Measurements from ENCODE around the gene MESD.

The MESD gene

DNA sequence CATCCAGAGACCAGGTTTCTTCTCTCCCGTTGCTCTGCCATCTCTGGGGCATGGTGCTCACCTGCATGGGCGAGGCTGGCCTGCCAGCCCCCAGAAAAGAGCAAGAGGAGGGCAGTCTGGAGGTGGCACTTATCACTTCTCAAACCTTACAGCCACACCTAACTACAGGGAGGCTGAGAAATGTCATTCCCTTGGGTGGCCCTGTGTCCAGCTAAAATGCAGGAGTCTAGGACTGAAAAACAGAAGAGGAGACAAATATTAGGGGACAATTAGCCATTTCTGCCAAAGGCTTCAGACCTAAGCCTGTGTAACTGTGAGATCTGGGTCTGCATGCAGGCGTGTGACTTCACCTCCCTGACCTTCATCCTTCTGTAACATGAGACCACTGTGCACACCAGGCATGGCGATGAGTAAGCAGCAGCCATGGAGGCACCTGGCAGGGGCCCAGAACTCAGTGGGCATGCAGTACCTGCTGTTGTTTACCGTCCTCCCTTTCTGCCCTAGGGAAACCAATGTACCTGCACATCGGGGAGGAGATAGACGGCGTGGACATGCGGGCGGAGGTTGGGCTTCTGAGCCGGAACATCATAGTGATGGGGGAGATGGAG is 83.4 kb downstream of the MESD start:
- DNase-seq (ENCODE audit: low read depth): peak; percentile 43
- no peak overlapping the region for H3K4me3 ChIP-seq (ENCODE audit: low read length)
- TF ChIP-seq, protein P1, sequence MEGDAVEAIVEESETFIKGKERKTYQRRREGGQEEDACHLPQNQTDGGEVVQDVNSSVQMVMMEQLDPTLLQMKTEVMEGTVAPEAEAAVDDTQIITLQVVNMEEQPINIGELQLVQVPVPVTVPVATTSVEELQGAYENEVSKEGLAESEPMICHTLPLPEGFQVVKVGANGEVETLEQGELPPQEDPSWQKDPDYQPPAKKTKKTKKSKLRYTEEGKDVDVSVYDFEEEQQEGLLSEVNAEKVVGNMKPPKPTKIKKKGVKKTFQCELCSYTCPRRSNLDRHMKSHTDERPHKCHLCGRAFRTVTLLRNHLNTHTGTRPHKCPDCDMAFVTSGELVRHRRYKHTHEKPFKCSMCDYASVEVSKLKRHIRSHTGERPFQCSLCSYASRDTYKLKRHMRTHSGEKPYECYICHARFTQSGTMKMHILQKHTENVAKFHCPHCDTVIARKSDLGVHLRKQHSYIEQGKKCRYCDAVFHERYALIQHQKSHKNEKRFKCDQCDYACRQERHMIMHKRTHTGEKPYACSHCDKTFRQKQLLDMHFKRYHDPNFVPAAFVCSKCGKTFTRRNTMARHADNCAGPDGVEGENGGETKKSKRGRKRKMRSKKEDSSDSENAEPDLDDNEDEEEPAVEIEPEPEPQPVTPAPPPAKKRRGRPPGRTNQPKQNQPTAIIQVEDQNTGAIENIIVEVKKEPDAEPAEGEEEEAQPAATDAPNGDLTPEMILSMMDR (conservative IDR thresholded peaks at IDR 0.05; ENCODE audit: low read length): no peak

DNA sequence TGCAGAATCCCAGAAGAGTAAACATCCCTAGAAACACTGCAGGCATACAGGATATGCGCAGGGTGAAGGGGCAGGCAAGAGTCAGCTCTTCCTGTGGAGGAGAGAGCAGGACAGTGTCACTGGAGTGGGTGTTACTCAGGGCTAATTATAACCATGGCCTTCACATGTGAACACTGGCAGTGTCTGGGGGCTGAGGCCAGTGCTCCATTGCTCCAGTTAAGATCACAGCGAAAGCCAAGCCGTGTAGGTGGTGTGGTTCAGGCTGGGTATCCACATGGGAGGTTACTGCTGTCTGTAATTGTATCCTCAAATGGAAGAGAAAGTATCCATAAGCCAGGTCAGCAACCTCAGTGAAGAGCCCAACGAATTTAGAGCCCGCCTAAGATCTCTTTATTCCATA is 84.6 kb downstream of the MESD start:
- no peak for DNase-seq (ENCODE audit: low read depth)

DNA sequence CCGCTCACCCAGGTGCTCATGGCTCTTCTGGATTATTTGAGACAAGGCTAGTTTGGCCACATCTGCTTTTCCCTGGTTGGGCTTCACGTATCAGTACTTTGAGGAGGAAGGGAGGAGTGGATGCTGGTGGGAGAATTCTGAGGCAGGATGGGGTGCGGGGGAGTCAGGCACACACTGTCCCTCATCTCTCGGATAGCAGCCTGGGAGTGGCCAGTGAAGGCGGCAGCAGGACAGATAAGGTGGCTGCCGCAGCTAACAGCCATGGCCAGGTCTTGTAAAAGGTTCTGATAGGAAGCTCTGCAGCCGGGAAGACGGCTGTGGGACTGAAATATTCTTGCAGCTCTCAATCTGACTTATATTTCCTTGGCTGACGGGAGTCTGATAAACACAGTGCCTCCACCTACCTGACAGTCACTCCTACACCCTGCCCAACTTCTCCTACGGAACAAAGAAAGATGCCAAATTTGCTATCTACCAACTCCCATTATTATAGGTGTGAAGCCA is 87.3 kb downstream of the MESD start:
- no peak overlapping the region for H3K4me3 ChIP-seq (ENCODE audit: low read length)
- TF ChIP-seq, protein P1 (conservative IDR thresholded peaks at IDR 0.05; ENCODE audit: low read length): no peak
- no peak for DNase-seq (ENCODE audit: low read depth)

More for the DNA sequence above, 84.6 kb downstream of the MESD start:
- H3K4me3 ChIP-seq (ENCODE audit: low read length): no peak overlapping the region
- TF ChIP-seq, protein P1 (conservative IDR thresholded peaks at IDR 0.05; ENCODE audit: low read length): no peak

DNA sequence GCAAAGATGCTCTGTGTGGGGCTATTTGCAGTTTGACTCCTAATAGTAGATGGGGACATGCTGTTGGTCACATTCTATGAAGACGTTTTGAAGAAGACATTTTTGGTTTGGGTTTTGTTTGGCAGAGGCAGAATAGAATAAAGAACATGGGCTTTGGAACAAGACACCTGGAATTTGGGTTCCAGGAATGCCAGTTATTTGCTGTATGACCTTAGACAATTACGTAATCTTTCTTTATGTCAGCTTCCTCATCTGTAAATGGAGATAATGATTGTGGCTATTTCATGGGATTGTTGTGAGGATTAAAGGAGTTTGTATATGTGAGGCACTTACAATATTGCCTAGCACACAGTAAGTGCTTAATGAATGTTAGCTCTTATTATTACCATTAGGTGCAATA is 91.6 kb downstream of the MESD start:
- peak; percentile 62 for DNase-seq (ENCODE audit: low read depth)
- H3K4me3 ChIP-seq (ENCODE audit: low read length): no peak overlapping the region
- TF ChIP-seq, protein P1 (conservative IDR thresholded peaks at IDR 0.05; ENCODE audit: low read length): no peak

All from AG10803 (cell line).